ENCODE data around the gene UBB. TPM values are rescaled to one million over a fixed set of nuclear protein-coding genes. Genes with fewer than 3 reads are reported as not detected.

Gene UBB
- total RNA-seq, 1 experiment from 2014 or later, result 2,970 TPM

DNA sequence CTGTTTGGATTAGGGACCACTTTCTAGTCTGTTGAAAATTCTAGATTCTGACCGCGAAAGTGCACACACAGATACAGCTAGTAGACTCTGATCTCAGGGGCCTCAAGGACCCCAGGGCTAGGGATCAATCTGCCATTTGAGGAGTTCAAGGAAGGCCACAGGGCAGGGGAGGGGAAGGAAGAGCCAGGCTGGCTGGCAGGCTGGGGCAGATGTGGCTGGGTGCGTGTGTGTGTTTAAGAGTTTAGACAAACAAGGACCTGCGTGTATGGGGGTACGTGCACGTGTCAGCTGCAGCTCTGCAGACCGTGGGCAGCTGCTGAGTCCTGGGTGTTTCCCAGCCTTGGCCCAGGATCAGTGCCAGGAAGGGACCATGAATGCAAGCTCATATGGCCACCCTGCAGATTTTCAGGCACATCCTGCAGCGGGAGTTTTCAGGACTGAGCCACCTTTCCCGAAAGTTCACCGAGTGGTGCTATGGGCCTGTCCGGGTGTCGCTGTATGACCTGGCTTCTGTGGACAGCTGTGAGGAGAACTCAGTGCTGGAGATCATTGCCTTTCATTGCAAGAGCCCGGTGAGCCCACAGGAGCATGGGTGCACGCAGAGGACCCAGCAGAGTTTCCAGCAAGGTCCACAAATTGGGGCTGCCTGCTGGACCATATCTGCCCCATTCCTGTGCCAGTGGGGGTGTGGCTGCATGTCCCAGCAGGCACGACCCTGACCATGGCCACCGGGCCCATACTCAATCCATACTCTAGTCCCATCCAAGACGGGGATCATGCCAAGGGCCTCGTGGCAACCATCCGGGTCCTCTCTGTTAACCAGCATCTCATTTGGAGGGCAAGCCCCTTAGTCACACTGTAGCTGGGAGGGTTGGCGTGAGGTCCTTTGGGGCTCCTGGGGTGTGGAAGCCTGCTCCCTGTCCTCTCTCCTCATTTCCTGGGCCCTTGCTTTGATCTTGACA lies 45.1 kb downstream of the UBB start:
- intact Hi-C loops (cut with micrococcal nuclease), result no loop called here

DNA sequence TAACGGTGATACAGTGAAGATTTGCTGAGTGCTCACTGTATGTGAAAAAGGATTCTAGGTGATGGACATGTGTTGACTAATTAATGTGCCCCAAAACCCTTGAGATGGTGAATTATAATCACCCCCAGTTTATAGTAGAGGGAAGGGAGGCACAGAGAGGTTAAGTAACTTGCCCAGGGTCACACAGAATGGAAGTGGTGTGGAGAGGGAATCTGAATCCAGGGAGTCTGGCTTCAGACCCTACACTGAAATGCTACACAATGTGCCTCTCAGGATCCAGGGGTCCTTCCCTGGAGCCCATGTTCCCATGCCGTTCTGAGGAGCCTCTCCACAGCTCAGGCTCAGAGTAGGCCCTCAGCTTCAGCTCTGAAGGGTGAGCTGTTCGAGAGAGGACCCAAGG lies 46.1 kb downstream of the UBB start:
- Histone ChIP-seq H3K27ac (ENCODE audit: low read length) (no peak overlapping the region), H3K9ac (ENCODE audit: low read length) (no peak overlapping the region), H3K9me2 (replicated peaks; ENCODE audit: low read length) (no peaks in the 10 kb centered on the region), H4K20me1 (ENCODE audit: low read length) (no peaks in the 10 kb centered on the region), H3K36me3 (ENCODE audit: low read depth, low read length) (no peaks in the 10 kb centered on the region), H3K79me2 (ENCODE audit: low read length) (no peaks in the 10 kb centered on the region), H3K4me2 (ENCODE audit: low read length) (no peak overlapping the region), H3K27me3 (ENCODE audit: low read length) (no peaks in the 10 kb centered on the region), H3K4me1 (ENCODE audit: insufficient read depth, low read length) (no peaks in the 10 kb centered on the region), H3F3A (ENCODE audit: low read length, unreplicated experiment) (no peaks in the 10 kb centered on the region), H3K4me3 (ENCODE audit: low read length) (no peak overlapping the region), H3K9me3 (ENCODE audit: low read length) (no peaks in the 10 kb centered on the region), H2AFZ (ENCODE audit: low read length) (no peak overlapping the region)
- ATAC-seq (no peak), DNase-seq (no peak)
- ChIA-PET POLR2A (ENCODE audit: unreplicated experiment) (interaction anchor here (0.6 kb wide), 1 partner anchor 94 kb away, joined by 3 read pairs; no protein-coding TSS in a partner anchor), CTCF (no interaction called here)
- TF ChIP-seq EZH2phosphoT487 (IDR thresholded peaks at IDR 0.05; ENCODE audit: borderline replicate concordance, low read length), result no peak
- TF ChIP-seq, protein P1, sequence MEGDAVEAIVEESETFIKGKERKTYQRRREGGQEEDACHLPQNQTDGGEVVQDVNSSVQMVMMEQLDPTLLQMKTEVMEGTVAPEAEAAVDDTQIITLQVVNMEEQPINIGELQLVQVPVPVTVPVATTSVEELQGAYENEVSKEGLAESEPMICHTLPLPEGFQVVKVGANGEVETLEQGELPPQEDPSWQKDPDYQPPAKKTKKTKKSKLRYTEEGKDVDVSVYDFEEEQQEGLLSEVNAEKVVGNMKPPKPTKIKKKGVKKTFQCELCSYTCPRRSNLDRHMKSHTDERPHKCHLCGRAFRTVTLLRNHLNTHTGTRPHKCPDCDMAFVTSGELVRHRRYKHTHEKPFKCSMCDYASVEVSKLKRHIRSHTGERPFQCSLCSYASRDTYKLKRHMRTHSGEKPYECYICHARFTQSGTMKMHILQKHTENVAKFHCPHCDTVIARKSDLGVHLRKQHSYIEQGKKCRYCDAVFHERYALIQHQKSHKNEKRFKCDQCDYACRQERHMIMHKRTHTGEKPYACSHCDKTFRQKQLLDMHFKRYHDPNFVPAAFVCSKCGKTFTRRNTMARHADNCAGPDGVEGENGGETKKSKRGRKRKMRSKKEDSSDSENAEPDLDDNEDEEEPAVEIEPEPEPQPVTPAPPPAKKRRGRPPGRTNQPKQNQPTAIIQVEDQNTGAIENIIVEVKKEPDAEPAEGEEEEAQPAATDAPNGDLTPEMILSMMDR (conservative IDR thresholded peaks at IDR 0.05; ENCODE audit: low read depth, low read length), result no peak
- TF ChIP-seq EZH2 (IDR thresholded peaks at IDR 0.05; ENCODE audit: low read length, unreplicated experiment), result no peak
- intact Hi-C loops (cut with micrococcal nuclease), result no loop called here
- BruUV-seq (replicated peaks), result no TSS peak

More for the DNA sequence above, 45.1 kb downstream of the UBB start:
- no peaks in the 10 kb centered on the region for H3F3A ChIP-seq (ENCODE audit: low read length, unreplicated experiment)
- TF ChIP-seq, protein P1 (conservative IDR thresholded peaks at IDR 0.05; ENCODE audit: low read depth, low read length), result no peak
- TF ChIP-seq EZH2phosphoT487 (IDR thresholded peaks at IDR 0.05; ENCODE audit: borderline replicate concordance, low read length) (no peak), EZH2 (IDR thresholded peaks at IDR 0.05; ENCODE audit: low read length, unreplicated experiment) (no peak)
- no peak overlapping the region for H3K9ac ChIP-seq (ENCODE audit: low read length)
- H2AFZ ChIP-seq (ENCODE audit: low read length), result no peak overlapping the region
- no peaks in the 10 kb centered on the region for H3K27me3 ChIP-seq (ENCODE audit: low read length)
- ChIA-PET POLR2A (ENCODE audit: unreplicated experiment) (no interaction called here), CTCF (no interaction called here)
- H3K4me3 ChIP-seq (ENCODE audit: low read length), result no peak overlapping the region
- no peaks in the 10 kb centered on the region for H3K79me2 ChIP-seq (ENCODE audit: low read length)
- DNase-seq, result no peak
- BruUV-seq (replicated peaks), result no TSS peak
- H3K4me1 ChIP-seq (ENCODE audit: insufficient read depth, low read length), result no peaks in the 10 kb centered on the region; the same call in 1 of the 2 replicates
- no peak for ATAC-seq
- no peak overlapping the region for H3K4me2 ChIP-seq (ENCODE audit: low read length)
- H4K20me1 ChIP-seq (ENCODE audit: low read length), result no peaks in the 10 kb centered on the region
- H3K9me2 ChIP-seq (replicated peaks; ENCODE audit: low read length), result no peaks in the 10 kb centered on the region
- no peaks in the 10 kb centered on the region for H3K36me3 ChIP-seq (ENCODE audit: low read depth, low read length)
- no peaks in the 10 kb centered on the region for H3K9me3 ChIP-seq (ENCODE audit: low read length)
- no peak overlapping the region for H3K27ac ChIP-seq (ENCODE audit: low read length)
